ENCODE measurements around the gene CR2.

Gene CR2

GRCh38 chr1:207499573-207499972, 45.4 kb downstream of the CR2 start:
- peak; percentile 87 for DNase-seq (ENCODE audit: low read depth)
- TF ChIP-seq MAX (IDR thresholded peaks at IDR 0.05; ENCODE audit: low read depth, low read length) (peak; percentile 70; the same call in 1 of the 2 replicates), CTCF (IDR thresholded peaks at IDR 0.05; ENCODE audit: low read depth, low read length) (peak; percentile 67), MYC (IDR thresholded peaks at IDR 0.05; ENCODE audit: low read depth, low read length) (no peak), POLR2A (IDR thresholded peaks at IDR 0.05; ENCODE audit: extremely low read depth, insufficient read length) (no peak)
- H3K4me3 ChIP-seq (ENCODE audit: low read depth, low read length), result no peak overlapping the region

- H3K4me3 ChIP-seq (ENCODE audit: low read depth, low read length), result no peak overlapping the region
- TF ChIP-seq MAX (IDR thresholded peaks at IDR 0.05; ENCODE audit: low read depth, low read length) (no peak), CTCF (IDR thresholded peaks at IDR 0.05; ENCODE audit: low read depth, low read length) (no peak), POLR2A (IDR thresholded peaks at IDR 0.05; ENCODE audit: extremely low read depth, insufficient read length) (no peak), MYC (IDR thresholded peaks at IDR 0.05; ENCODE audit: low read depth, low read length) (no peak)
- no peak for DNase-seq (ENCODE audit: low read depth)
Measured at GRCh38 chr1:207500306-207500705, 46.2 kb downstream of the CR2 start.

- TF ChIP-seq MYC (IDR thresholded peaks at IDR 0.05; ENCODE audit: low read depth, low read length), result no peak
- TF ChIP-seq CTCF (IDR thresholded peaks at IDR 0.05; ENCODE audit: low read depth, low read length), result no peak
- TF ChIP-seq POLR2A (IDR thresholded peaks at IDR 0.05; ENCODE audit: extremely low read depth, insufficient read length), result no peak
- no peak for TF ChIP-seq MAX (IDR thresholded peaks at IDR 0.05; ENCODE audit: low read depth, low read length)
- DNase-seq (ENCODE audit: low read depth), result no peak
- no peak overlapping the region for H3K4me3 ChIP-seq (ENCODE audit: low read depth, low read length)
Measured at GRCh38 chr1:207501071-207501470, 46.9 kb downstream of the CR2 start.

- H3K4me3 ChIP-seq (ENCODE audit: low read depth, low read length), result no peak overlapping the region
- TF ChIP-seq POLR2A (IDR thresholded peaks at IDR 0.05; ENCODE audit: extremely low read depth, insufficient read length), result no peak
- no peak for TF ChIP-seq MAX (IDR thresholded peaks at IDR 0.05; ENCODE audit: low read depth, low read length)
Measured at GRCh38 chr1:207502726-207503125, 48.6 kb downstream of the CR2 start.

GRCh38 chr1:207503950-207504349, 49.8 kb downstream of the CR2 start:
- TF ChIP-seq MAX (IDR thresholded peaks at IDR 0.05; ENCODE audit: low read depth, low read length) (no peak), MYC (IDR thresholded peaks at IDR 0.05; ENCODE audit: low read depth, low read length) (no peak), CTCF (IDR thresholded peaks at IDR 0.05; ENCODE audit: low read depth, low read length) (no peak), POLR2A (IDR thresholded peaks at IDR 0.05; ENCODE audit: extremely low read depth, insufficient read length) (no peak)
- no peak overlapping the region for H3K4me3 ChIP-seq (ENCODE audit: low read depth, low read length)
- DNase-seq (ENCODE audit: low read depth), result no peak

More at GRCh38 chr1:207502726-207503125, 48.6 kb downstream of the CR2 start:
- no peak for DNase-seq (ENCODE audit: low read depth)

GRCh38 chr1:207504438-207504837, 50.3 kb downstream of the CR2 start:
- H3K4me3 ChIP-seq (ENCODE audit: low read depth, low read length), result no peak overlapping the region
- TF ChIP-seq CTCF (IDR thresholded peaks at IDR 0.05; ENCODE audit: low read depth, low read length) (no peak), MAX (IDR thresholded peaks at IDR 0.05; ENCODE audit: low read depth, low read length) (no peak), MYC (IDR thresholded peaks at IDR 0.05; ENCODE audit: low read depth, low read length) (no peak), POLR2A (IDR thresholded peaks at IDR 0.05; ENCODE audit: extremely low read depth, insufficient read length) (no peak)
- DNase-seq (ENCODE audit: low read depth), result no peak

Measured in NB4 (cell line).